DND-41 (cell line): ENCODE results near the gene ZNF474.

Source experiments
- ATAC-seq: fragments of 200-7000 bp; cut with Tn5 transposase; 3 replicates; pipeline ENCODE4 v1.9.1; 2021; ENCODE audit warnings: low read depth; ENCODE audit not compliant: insufficient read depth
- DNase-seq: peaks from one replicate; pipeline ENCODE4 v3.0.0-alpha.2; 2020
- H2AFZ ChIP-seq: 2 replicates; pipeline ENCODE4 v1.6.0; 2012; ENCODE audit warnings: low read depth, low read length
- H3K27ac ChIP-seq: 2 replicates; pipeline ENCODE4 v1.5.1; 2012; ENCODE audit warnings: low read length, inconsistent platforms
- H3K27me3 ChIP-seq: fragments of 200-600 bp; sonication (generic); 2 replicates; pipeline ENCODE4 v1.6.0; 2012; ENCODE audit warnings: low read length, mild to moderate bottlenecking, inconsistent platforms; ENCODE audit not compliant: insufficient read depth, poor library complexity
- H3K36me3 ChIP-seq: 2 replicates; pipeline ENCODE4 v1.5.1; 2012; ENCODE audit warnings: low read length, inconsistent platforms; ENCODE audit not compliant: insufficient read depth
- H3K4me1 ChIP-seq: 2 replicates; pipeline ENCODE4 v1.5.1; 2012; ENCODE audit warnings: mild to moderate bottlenecking, low read length; ENCODE audit not compliant: insufficient read depth
- H3K4me2 ChIP-seq: 2 replicates; pipeline ENCODE4 v1.6.0; 2012; ENCODE audit warnings: mild to moderate bottlenecking, moderate library complexity, low read length, inconsistent platforms; ENCODE audit not compliant: insufficient read depth
- H3K4me3 ChIP-seq, 2 experiments: fragments of 200-600 bp in 1 of 2; shearing (Covaris generic) in 1 of 2; 2 replicates each; pipeline ENCODE4 v1.5.1; 2012 to 2016; ENCODE audit warnings: inconsistent platforms in 2 of 2, low read length in 2 of 2, mild to moderate bottlenecking in 2 of 2, low read depth in 1 of 2, moderate library complexity in 1 of 2
- H3K79me2 ChIP-seq: 2 replicates; pipeline ENCODE4 v1.6.0; 2012; ENCODE audit warnings: low read length, inconsistent platforms; ENCODE audit not compliant: insufficient read depth
- H3K9ac ChIP-seq: 2 replicates; pipeline ENCODE4 v1.6.0; 2012; ENCODE audit warnings: low read depth, mild to moderate bottlenecking, inconsistent platforms, low read length, moderate library complexity
- H3K9me3 ChIP-seq: 2 replicates; pipeline ENCODE4 v1.5.1; 2012; ENCODE audit warnings: low read length, moderate library complexity, mild to moderate bottlenecking, inconsistent platforms; ENCODE audit not compliant: insufficient read depth, severe bottlenecking
- H4K20me1 ChIP-seq: 2 replicates; pipeline ENCODE4 v1.6.0; 2012; ENCODE audit warnings: low read length; ENCODE audit not compliant: insufficient read depth
- CTCF ChIP-seq: IDR thresholded peaks from 2 replicates; pipeline ENCODE4 v1.5.1; 2012; ENCODE audit warnings: borderline replicate concordance, low read length, moderate library complexity, mild to moderate bottlenecking; ENCODE audit not compliant: poor library complexity, severe bottlenecking; ENCODE audit errors: extremely low read depth
- EZH2 ChIP-seq: IDR thresholded peaks from 3 replicates; pipeline ENCODE4 v1.6.1; 2012; ENCODE audit warnings: borderline replicate concordance, low read depth, mild to moderate bottlenecking, moderate library complexity, low read length, inconsistent platforms; ENCODE audit not compliant: severe bottlenecking

The ZNF474 gene

GRCh38 chr5:122107016-122107415 is 22.3 kb upstream of the ZNF474 start:
- no peaks in the 10 kb centered on the region for H3K4me1 ChIP-seq
- no peak overlapping the region for H2AFZ ChIP-seq
- no peaks in the 10 kb centered on the region for H3K9me3 ChIP-seq
- H3K9ac ChIP-seq = no peak overlapping the region
- H4K20me1 ChIP-seq = no peaks in the 10 kb centered on the region
- H3K27me3 ChIP-seq = no peaks in the 10 kb centered on the region
- no peak overlapping the region for H3K27ac ChIP-seq
- no peaks in the 10 kb centered on the region for H3K36me3 ChIP-seq
- ATAC-seq = no peak
- no peaks in the 10 kb centered on the region for H3K79me2 ChIP-seq
- no peak overlapping the region for H3K4me3 ChIP-seq
- no peak overlapping the region for H3K4me2 ChIP-seq
- no peak for DNase-seq
- TF ChIP-seq EZH2 (no peak), CTCF (no peak)

GRCh38 chr5:122110987-122111386 is 18.4 kb upstream of the ZNF474 start:
- TF ChIP-seq CTCF = no peak
- TF ChIP-seq EZH2 = no peak
- no peak overlapping the region for H3K4me3 ChIP-seq
- DNase-seq (no peak), ATAC-seq (no peak)
- no peaks in the 10 kb centered on the region for H3K4me1 ChIP-seq
- H3K36me3 ChIP-seq = no peaks in the 10 kb centered on the region
- no peaks in the 10 kb centered on the region for H4K20me1 ChIP-seq
- no peaks in the 10 kb centered on the region for H3K27me3 ChIP-seq
- no peak overlapping the region for H3K27ac ChIP-seq
- no peak overlapping the region for H3K9ac ChIP-seq
- no peaks in the 10 kb centered on the region for H3K9me3 ChIP-seq
- no peaks in the 10 kb centered on the region for H3K79me2 ChIP-seq
- H3K4me2 ChIP-seq = no peak overlapping the region
- no peak overlapping the region for H2AFZ ChIP-seq

GRCh38 chr5:122111460-122111859 is 17.9 kb upstream of the ZNF474 start:
- Histone ChIP-seq H3K4me2 (no peak overlapping the region), H3K36me3 (no peaks in the 10 kb centered on the region), H3K79me2 (no peaks in the 10 kb centered on the region), H3K9ac (no peak overlapping the region), H3K9me3 (no peaks in the 10 kb centered on the region), H2AFZ (no peak overlapping the region), H3K4me3 (no peak overlapping the region), H3K27me3 (no peaks in the 10 kb centered on the region), H4K20me1 (no peaks in the 10 kb centered on the region), H3K4me1 (no peaks in the 10 kb centered on the region), H3K27ac (no peak overlapping the region)
- no peak for ATAC-seq
- TF ChIP-seq EZH2 (no peak), CTCF (no peak)
- DNase-seq = no peak

- Histone ChIP-seq H3K4me2 (no peak overlapping the region), H3K27ac (no peak overlapping the region), H4K20me1 (no peaks in the 10 kb centered on the region), H2AFZ (no peak overlapping the region), H3K79me2 (no peaks in the 10 kb centered on the region), H3K4me3 (no peak overlapping the region), H3K27me3 (no peaks in the 10 kb centered on the region), H3K9me3 (no peaks in the 10 kb centered on the region), H3K9ac (no peak overlapping the region), H3K36me3 (no peaks in the 10 kb centered on the region), H3K4me1 (no peaks in the 10 kb centered on the region)
- ATAC-seq (no peak), DNase-seq (no peak)
- TF ChIP-seq CTCF (no peak), EZH2 (no peak)
These were observed 17.3 kb upstream of the ZNF474 start for GRCh38 chr5:122112063-122112462.
